Chondrocyte (in vitro differentiated cells): Measurements from ENCODE around the gene KRT82. TPM values are rescaled to one million over a fixed set of nuclear protein-coding genes. Genes with fewer than 3 reads are reported as not detected.

Experiments used
- DNase-seq: peaks from one replicate; pipeline ENCODE4 v3.0.0; 2021; ENCODE audit warnings: mixed read lengths, low spot score
- H3K27ac Mint-ChIP-seq: one replicate; pipeline ENCODE4 v1.8.0; 2021; ENCODE audit warnings: mild to moderate bottlenecking, moderate library complexity, mixed read lengths; ENCODE audit not compliant: unreplicated experiment
- H3K27me3 Mint-ChIP-seq: 2 replicates; pipeline ENCODE4 v1.8.0; 2021; ENCODE audit warnings: low read depth, mixed read lengths
- H3K36me3 Mint-ChIP-seq: 2 replicates; pipeline ENCODE4 v1.8.0; 2021; ENCODE audit warnings: low read depth, mixed read lengths
- H3K4me1 Mint-ChIP-seq: 2 replicates; pipeline ENCODE4 v1.8.0; 2021; ENCODE audit warnings: low read depth, mild to moderate bottlenecking, mixed read lengths
- H3K4me3 Mint-ChIP-seq: one replicate; pipeline ENCODE4 v1.8.0; 2021; ENCODE audit warnings: mild to moderate bottlenecking, moderate library complexity, mixed read lengths; ENCODE audit not compliant: unreplicated experiment
- H3K9me3 Mint-ChIP-seq: 2 replicates; pipeline ENCODE4 v1.8.0; 2021; ENCODE audit warnings: low read depth, mixed read lengths
- CTCF ChIP-seq: fragments of 200-600 bp; sonication (generic); IDR thresholded peaks from 2 replicates; pipeline ENCODE4 v1.5.0; 2021; ENCODE audit warnings: antibody characterized with exemption, mild to moderate bottlenecking, moderate library complexity
- total RNA-seq: library from RNA; stranded (reverse); gene quantifications from 3 replicates; pipeline ENCODE4 v1.2.1, GENCODE V29; 2021

Gene KRT82
- total RNA-seq, 1 donor from 2014 or later = not detected

- no peaks in the 10 kb centered on the region for H3K9me3 Mint-ChIP-seq
- no peaks in the 10 kb centered on the region for H3K36me3 Mint-ChIP-seq
- no peak overlapping the region for H3K4me3 Mint-ChIP-seq
- H3K27me3 Mint-ChIP-seq = peaks cover 25% of the 10 kb centered on the region
- no peak for TF ChIP-seq CTCF
- no peak for DNase-seq
- no peaks in the 10 kb centered on the region for H3K4me1 Mint-ChIP-seq
- no peak overlapping the region for H3K27ac Mint-ChIP-seq
These were observed 46.5 kb downstream of the KRT82 start for GRCh38 chr12:52359621-52360061.

GRCh38 chr12:52358575-52359350 lies 47.4 kb downstream of the KRT82 start:
- peaks cover 27% of the 10 kb centered on the region for H3K27me3 Mint-ChIP-seq
- H3K9me3 Mint-ChIP-seq = no peaks in the 10 kb centered on the region
- no peak overlapping the region for H3K27ac Mint-ChIP-seq
- H3K4me1 Mint-ChIP-seq = peaks cover 4% of the 10 kb centered on the region
- no peak overlapping the region for H3K4me3 Mint-ChIP-seq
- DNase-seq = no peak
- no peak for TF ChIP-seq CTCF
- H3K36me3 Mint-ChIP-seq = no peaks in the 10 kb centered on the region

- peaks cover 4% of the 10 kb centered on the region for H3K4me1 Mint-ChIP-seq
- DNase-seq = no peak
- H3K27ac Mint-ChIP-seq = no peak overlapping the region
- H3K9me3 Mint-ChIP-seq = no peaks in the 10 kb centered on the region
- peaks cover 32% of the 10 kb centered on the region for H3K27me3 Mint-ChIP-seq
- no peaks in the 10 kb centered on the region for H3K36me3 Mint-ChIP-seq
- H3K4me3 Mint-ChIP-seq = no peak overlapping the region
- TF ChIP-seq CTCF = no peak
These were observed 49.2 kb downstream of the KRT82 start for GRCh38 chr12:52356762-52357580.

- TF ChIP-seq CTCF = no peak
- no peaks in the 10 kb centered on the region for H3K36me3 Mint-ChIP-seq
- no peak overlapping the region for H3K27ac Mint-ChIP-seq
- no peak for DNase-seq
- peaks cover 33% of the 10 kb centered on the region for H3K27me3 Mint-ChIP-seq
- no peak overlapping the region for H3K4me3 Mint-ChIP-seq
- H3K4me1 Mint-ChIP-seq = peaks cover 4% of the 10 kb centered on the region
- no peaks in the 10 kb centered on the region for H3K9me3 Mint-ChIP-seq
These were observed 49.9 kb downstream of the KRT82 start for GRCh38 chr12:52356031-52356761.

GRCh38 chr12:52355176-52355575 lies 51.0 kb downstream of the KRT82 start:
- DNase-seq = no peak
- no peaks in the 10 kb centered on the region for H3K36me3 Mint-ChIP-seq
- peaks cover 4% of the 10 kb centered on the region for H3K4me1 Mint-ChIP-seq
- H3K27ac Mint-ChIP-seq = no peak overlapping the region
- H3K4me3 Mint-ChIP-seq = no peak overlapping the region
- H3K9me3 Mint-ChIP-seq = no peaks in the 10 kb centered on the region
- no peak for TF ChIP-seq CTCF
- H3K27me3 Mint-ChIP-seq = peaks cover 34% of the 10 kb centered on the region
